ENCODE data around the gene ZBTB2. TPM values are rescaled to one million over a fixed set of nuclear protein-coding genes. Genes with fewer than 3 reads are reported as not detected.

The ZBTB2 gene
- total RNA-seq, 1 experiment from 2014 or later, result 31.4 TPM

- Histone ChIP-seq H3T11ph (ENCODE audit: low read length) (no peak overlapping the region), H3K79me2 (ENCODE audit: insufficient read depth, low read length) (no peaks in the 10 kb centered on the region), H2AFZ (ENCODE audit: low read length) (no peak overlapping the region), H2BK120ac (ENCODE audit: low read depth, low read length, poor library complexity, severe bottlenecking) (no peak overlapping the region), H2BK20ac (ENCODE audit: low read depth, low read length, poor library complexity, severe bottlenecking) (no peak overlapping the region), H3K18ac (ENCODE audit: insufficient read length, low read depth, low read length) (no peak overlapping the region), H2AK5ac (ENCODE audit: insufficient read length, low read length) (no peak overlapping the region), H3K14ac (ENCODE audit: insufficient read depth, low read length) (no peak overlapping the region), H4K91ac (ENCODE audit: insufficient read length, low read depth, low read length) (no peak overlapping the region), H2BK12ac (ENCODE audit: insufficient read length, low read depth, low read length) (no peak overlapping the region), H3K4me1 (ENCODE audit: insufficient read depth, low read length) (no peaks in the 10 kb centered on the region), H3K9ac (ENCODE audit: extremely low read depth, insufficient read length, low read length) (no peak overlapping the region), H3K4ac (ENCODE audit: low read depth, low read length) (no peak overlapping the region), H4K20me1 (ENCODE audit: control insufficient read depth, insufficient read depth, insufficient read length) (no peaks in the 10 kb centered on the region), H3K4me2 (ENCODE audit: insufficient read depth, insufficient read length, low read length) (no peak overlapping the region), H3K56ac (ENCODE audit: insufficient read length, low read depth, low read length) (no peak overlapping the region), H3K27ac (ENCODE audit: insufficient read length, low read depth, low read length) (no peak overlapping the region), H2BK5ac (ENCODE audit: insufficient read length, low read length) (no peak overlapping the region), H3K79me1 (ENCODE audit: insufficient read depth, low read depth, low read length, poor library complexity, severe bottlenecking) (no peaks in the 10 kb centered on the region), H3K23me2 (ENCODE audit: insufficient read length, low read depth, low read length, poor library complexity, severe bottlenecking) (no peaks in the 10 kb centered on the region), H2BK15ac (ENCODE audit: low read depth, low read length) (no peak overlapping the region), H4K8ac (replicated peaks; ENCODE audit: insufficient read length, low read depth, low read length) (no peak overlapping the region), H4K5ac (ENCODE audit: insufficient read length, low read depth, low read length) (no peak overlapping the region), H3K9me3 (ENCODE audit: control insufficient read depth, low read depth, low read length) (no peaks in the 10 kb centered on the region), H3K27me3 (ENCODE audit: insufficient read depth, low read length) (no peaks in the 10 kb centered on the region), H3K23ac (ENCODE audit: insufficient read length, low read depth, low read length) (no peak overlapping the region)
- H3K27me3 Mint-ChIP-seq (ENCODE audit: low read depth), result peaks cover 17% of the 10 kb centered on the region
- no peaks in the 10 kb centered on the region for H3K36me3 Mint-ChIP-seq (ENCODE audit: insufficient read depth in 1 of 3, low read depth in 3 of 3)
- no peaks in the 10 kb centered on the region for H3K9me3 Mint-ChIP-seq
- H3K4me1 Mint-ChIP-seq, result peaks cover 18 to 23% of the 10 kb centered on the region in 2 experiments
- no peak for TF ChIP-seq CTCF (conservative IDR thresholded peaks at IDR 0.05)
- no peak overlapping the region for H3K4me3 Mint-ChIP-seq
- DNase-seq, result no peak
- 100% methylated on average over 1 of the region's 4 CpGs for WGBS (ENCODE audit: extremely low coverage, insufficient read length, low lambda C conversion rate)
- no peak overlapping the region for H3K27ac Mint-ChIP-seq
These were observed 64.3 kb downstream of the ZBTB2 start for GRCh38 chr6:151327101-151327500.
